NCI-H1105 (cell line): ENCODE results near the gene ARHGAP4.

Source experiments
- DNase-seq: peaks from one replicate; lab custom pipeline; 2025; lab: John Stamatoyannopoulos, UW

ARHGAP4 gene

DNA sequence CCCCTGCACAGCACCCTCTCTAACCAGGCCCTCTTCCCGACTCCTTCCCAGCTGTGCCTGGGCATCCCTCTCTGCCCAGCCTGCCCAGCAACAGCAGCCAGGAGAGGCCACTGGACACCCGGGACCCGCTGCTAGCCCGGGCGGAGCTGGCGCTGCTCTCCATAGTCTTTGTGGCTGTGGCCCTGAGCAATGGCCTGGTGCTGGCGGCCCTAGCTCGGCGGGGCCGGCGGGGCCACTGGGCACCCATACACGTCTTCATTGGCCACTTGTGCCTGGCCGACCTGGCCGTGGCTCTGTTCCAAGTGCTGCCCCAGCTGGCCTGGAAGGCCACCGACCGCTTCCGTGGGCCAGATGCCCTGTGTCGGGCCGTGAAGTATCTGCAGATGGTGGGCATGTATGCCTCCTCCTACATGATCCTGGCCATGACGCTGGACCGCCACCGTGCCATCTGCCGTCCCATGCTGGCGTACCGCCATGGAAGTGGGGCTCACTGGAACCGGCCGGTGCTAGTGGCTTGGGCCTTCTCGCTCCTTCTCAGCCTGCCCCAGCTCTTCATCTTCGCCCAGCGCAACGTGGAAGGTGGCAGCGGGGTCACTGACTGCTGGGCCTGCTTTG, 20.5 kb downstream of the ARHGAP4 start:
- DNase-seq: no peak

DNA sequence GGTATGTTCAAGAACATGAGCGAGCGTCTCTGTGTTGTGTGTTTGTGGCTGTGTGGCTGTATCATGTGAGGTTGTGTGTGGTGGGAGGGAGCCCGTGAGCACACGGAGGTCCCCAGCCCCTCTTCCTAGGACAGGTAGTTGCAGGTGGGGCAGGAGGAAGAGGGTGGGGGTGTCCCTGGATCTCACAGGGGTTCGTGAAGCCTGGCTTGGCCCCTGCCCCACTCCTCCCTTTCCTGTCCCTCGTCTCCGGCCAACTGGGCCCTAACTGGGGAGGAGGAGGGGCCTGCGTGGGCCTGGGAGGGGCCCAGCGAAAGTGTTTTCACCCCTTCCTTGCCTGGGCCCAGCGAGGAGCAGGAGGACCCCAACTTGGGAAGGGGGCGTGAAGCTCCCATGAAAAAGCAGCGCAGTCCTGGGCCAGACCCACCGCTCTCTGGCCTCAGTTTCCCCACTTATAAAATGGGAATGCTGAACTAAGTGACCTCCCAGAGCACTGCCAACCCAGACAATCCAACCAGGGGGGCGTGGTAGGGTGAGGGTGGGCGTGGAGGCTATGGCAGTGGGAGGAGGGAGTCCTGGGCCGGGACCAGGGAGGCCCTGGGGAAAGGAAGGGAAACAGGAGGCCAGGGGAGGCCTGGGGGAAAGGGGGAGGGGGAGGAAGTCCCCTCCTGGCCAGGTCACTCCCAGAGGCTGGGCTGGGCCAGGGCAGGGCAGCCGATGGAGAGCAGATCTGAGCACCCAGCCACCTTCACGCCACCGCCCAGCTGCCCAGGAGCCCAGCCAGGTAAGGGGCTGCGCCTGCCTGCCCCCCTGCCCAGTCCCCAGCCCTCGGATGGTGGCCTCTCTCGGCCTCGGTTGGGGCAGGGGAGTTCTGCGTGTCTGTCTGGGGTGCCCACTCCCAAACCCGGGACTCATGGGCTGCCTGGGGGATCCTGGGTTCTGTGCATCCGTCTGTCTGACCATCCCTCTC, 21.8 kb downstream of the ARHGAP4 start, which contains the start of gene AVPR2:
AVPR2 (plus strand) TSS at position 683 of the 967 bp plus-strand sequence. CDS start 473 bp downstream, outside the sequence.
- DNase-seq: no peak

DNA sequence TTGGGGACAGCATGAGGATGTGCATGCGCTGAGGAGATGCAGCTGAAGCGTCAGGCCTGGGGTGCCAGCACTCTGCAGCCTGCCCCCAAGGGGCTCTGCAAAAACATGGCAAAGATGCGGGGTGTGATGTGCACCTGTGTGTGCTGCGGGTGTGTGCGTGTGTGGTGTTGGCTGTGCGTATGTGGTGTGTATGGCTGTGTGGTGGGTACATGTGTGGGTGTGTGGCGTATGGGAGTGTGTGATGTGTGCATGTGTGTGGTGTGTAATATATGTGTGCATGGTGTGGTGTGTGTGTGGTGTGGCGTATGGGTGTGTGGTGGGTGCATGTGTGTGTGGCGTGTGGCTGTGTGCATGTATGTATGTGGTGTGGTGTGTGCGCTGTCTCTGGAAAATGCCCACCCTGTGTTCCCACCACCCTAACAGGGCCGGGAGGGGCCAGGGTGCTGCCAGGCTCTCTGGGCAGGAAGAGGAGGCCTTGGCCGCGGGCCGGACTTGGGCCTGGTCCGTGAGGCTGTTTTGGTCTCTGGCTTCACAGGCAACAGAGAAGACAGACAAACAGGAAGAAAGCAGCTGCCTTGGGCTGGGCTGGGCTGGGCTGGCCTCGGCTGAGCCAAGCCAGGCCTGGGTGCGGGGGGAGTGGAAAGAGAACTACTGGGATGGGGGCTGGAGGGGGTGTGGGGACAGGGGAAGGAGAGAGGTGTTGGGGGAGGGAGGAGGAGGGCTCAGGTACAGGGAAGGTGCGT, 22.7 kb downstream of the ARHGAP4 start:
- no peak for DNase-seq

DNA sequence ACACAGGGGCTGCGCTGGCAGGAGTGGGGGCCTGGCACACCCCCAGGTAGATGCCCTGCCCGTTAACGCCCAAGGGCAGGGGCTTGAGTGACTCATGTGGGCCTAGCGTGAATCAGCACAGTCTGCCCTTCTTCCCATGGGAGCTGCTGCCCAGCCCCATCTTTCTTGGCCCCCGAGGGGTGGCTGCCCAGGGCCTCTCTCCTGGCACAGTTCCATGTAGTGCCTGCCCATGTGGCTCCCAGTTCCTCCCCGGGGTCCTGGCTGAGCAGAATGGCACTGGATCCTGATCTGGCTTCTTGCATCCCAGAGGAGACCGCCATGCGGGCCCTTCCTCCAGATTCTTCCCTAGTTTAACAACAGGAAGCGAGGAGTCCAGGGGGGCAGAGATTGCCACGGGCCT, 23.7 kb downstream of the ARHGAP4 start:
- DNase-seq: no peak

DNA sequence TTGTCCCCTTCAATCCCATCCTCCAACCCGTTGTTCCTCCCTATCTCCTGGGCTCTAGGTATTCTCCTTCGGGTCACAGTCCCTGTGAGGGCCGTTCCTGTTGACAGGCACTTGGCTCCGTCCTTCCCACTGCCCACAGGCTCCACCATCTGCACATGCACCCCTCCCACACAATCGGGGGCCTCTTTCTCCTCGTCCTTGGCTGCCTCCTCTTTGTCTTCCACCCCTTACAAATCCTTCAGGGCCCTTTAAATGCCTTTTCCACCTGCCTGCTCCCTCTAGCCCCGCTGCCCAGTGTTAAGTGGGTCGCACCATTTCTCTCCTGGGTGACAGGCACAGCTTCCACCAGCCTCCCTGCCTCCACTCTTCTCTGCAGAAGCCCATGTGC, 24.3 kb downstream of the ARHGAP4 start:
- DNase-seq: no peak

DNA sequence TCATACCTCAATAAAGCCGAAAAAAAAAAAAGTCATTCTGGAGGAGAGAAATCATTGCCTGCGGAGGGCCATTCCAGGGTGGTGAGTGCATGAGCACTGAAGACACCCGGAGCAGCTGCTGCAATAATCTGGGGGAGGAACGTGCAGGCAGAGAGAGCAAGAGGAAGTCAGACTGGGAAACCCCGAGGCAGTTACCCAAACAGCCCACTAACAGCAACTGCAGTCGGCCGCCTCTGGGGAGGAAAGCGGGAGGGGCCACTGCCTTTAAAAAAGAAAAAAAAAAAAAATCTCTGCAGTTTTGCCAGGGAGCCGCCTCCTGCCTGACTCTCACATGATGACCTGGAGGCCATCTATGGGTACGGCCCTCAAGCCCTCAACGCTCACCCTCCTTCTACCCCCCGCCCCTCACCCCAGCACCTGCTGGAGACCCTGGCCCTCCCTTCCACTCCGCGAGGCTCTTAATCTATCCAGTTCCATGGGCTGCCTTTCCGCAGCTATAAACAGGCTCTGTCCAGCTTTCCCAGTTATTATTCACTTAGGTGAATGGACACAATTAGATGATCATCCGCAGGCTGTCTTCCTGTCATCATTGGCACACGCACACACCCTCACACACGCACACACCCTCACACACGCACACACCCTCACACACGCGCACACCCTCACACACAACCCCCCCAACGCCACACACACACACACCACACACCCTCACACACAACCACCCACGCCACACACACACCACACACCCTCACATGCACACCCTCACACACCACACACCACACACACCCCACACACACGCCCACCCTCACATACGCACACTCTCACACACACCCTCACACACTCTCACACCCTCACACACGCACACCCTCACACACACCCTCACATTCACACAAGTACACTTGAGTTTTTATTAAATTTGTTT, 25.0 kb downstream of the ARHGAP4 start:
- peak; percentile 61 for DNase-seq

DNA sequence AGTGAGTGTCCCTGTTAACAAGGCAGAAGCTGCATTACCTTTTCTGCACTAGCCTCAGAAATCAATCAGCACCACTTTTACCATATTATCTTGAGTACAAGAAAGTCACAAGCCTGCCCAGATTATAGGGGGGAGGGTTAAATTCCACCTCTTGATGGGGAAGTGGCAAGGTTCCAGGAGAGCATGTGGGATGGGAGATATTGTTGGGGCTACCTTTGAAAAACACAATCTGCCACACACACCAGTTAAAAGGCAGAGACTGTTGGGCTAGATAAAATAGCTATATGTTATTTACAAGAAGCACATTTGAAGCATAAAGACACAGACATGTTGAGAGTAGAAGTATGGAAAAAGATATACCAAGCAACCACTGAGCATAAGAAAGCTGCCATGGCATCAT, 28.2 kb downstream of the ARHGAP4 start:
- DNase-seq: no peak

DNA sequence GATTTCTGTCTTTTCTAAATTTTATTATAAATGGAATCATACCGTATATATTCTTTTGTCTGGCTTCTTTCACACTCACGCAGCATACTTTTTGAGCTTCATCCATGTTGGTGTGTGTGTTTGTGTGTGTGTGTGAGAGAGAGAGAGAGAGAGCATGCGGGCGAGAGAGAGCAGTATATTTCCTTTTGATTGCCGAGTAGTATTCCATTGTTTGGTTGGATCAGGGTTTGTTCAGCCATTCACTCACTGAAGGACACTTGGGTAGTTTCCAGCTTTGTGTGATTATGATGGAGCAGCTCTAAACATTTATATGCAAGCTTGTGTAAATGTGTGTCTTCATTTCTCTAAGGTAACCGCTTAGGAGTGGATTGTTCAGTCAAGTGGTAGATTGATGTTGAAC, 36.9 kb downstream of the ARHGAP4 start:
- no peak for DNase-seq

DNA sequence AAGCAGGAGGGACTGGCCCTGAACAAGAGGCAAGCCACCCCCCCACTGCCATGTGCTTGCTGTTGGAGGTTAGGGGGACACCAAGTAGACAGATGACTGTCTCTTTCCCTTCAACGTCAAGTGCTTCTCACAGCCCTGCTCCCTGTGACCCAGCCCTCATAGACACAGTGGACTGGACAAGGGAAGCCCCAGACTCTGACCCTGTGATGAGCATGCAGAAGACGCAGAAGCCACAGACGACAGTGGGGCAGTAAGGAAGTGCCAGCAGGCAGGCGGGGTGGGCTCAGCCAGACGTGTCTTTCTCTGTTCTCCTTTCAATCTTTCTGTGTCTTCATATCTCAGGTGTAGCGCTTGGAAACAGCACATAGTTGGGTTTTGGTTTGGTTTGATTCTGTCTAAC, 37.7 kb downstream of the ARHGAP4 start:
- DNase-seq: no peak

DNA sequence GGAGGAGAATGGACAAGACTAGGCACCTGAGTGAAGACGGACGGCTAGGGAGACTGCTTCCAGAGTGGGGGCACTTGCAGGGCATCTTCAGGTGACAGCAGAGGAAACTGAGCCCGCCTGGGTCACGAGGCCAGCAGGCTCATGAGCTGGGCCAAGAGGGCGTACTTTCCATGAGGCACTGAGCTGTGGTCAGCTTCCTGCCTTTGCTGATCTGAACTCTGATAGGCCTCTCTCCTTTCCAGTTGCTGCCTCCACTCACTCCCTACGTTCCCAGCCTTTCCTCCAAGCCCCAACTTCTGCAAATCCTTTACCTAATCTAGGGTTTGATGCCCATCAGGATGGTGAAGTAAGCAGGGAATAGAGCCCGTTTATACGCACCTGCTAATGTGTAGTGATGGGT, 38.7 kb downstream of the ARHGAP4 start:
- no peak for DNase-seq

DNA sequence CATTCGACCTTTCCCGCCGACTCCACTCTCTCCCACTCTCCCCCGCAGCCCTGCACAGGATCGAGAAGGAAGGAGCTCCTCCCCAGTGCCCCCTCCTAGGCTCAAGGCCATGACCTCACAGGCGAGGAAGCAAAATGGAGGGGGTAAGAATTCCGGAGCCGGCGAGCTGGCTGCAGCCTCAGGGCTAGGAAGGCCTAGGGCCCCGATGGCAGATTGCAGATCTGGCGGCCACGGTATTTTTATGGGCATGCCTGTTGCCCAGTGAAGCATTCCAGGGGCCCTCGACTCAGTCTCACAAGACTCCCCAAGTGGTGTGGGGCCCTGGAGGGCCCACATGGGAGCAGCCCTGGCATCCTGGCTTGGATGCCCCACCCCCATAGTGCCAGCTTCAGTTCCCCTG, 39.1 kb downstream of the ARHGAP4 start:
- DNase-seq: no peak

DNA sequence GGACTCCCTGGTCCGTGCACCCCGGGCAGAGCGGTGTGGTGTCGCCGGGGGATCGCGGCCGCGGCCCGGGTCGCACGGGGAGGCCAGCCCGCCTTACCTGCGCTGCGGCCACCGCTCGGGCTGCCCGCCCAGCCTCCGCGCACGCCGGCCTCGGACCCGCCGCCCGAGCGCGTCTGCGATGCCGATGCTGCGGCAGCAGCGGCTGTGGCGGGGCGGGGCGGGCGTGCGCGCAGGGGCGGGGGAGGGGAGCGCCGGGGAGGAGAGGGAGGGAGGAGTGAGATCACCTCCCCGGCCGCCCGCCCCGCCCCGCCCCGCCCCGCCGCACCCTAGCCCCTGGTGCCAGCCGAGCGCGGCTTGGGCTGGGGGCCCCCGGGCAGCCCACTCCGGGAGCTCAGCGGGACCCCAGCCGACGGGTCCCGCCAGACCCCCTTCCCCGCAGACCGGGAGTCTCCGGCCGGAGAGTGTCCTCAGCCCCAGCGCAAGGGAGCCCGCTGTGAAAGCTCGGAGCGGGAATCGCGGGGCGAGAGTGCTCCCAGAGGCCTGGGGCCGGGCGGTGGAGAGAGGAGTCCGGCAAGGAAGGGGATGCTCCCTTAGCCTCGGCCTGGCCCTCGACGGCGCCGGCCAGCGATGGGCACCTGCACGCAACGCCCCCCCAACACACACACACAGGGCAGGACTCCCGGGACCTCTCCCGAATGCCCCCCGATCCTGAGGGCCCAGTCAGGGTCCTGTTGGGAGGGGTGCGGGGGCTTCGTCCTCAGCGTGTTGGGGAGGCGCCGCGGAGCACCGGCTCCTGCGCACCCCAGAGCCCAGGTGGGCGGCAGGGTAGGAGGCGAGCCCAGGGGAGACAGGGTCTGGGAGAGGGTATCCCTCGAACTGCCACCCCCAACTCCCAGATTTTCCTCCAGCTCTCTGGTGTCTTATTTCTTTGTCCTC, 39.8 kb downstream of the ARHGAP4 start, which contains the start of gene L1CAM:
L1CAM (minus strand) TSS at position 206 of the 936 bp plus-strand sequence. CDS start 10,337 bp downstream, outside the sequence.
- no peak for DNase-seq

DNA sequence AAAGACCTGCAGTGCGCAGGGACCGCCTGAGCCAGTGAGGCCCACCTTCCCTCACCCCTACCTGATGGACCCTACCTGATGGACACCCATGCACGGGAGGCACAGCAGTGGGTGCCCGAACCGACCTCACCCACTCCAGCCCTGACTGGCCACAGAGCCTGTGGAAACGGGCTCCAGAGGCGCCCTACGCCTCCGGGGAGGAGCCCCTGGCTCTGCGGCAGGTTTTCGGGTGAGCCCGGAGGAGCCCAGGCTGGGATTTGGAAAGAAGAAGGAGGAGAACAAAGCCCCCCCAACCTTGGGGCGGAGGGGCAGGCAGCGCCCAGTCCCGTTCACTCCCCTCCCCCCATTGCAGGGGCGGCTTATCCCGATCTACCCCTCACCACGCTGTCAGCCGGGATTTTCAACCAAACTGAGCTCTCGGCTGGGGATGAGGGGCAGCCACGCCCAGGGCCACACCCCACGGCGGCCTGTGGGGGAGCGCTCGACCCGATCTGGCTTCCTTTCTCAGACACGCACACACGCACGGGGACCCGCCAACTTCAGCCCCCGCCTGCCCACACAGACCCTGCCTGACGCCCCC, 40.8 kb downstream of the ARHGAP4 start:
- peak; percentile 22 for DNase-seq

DNA sequence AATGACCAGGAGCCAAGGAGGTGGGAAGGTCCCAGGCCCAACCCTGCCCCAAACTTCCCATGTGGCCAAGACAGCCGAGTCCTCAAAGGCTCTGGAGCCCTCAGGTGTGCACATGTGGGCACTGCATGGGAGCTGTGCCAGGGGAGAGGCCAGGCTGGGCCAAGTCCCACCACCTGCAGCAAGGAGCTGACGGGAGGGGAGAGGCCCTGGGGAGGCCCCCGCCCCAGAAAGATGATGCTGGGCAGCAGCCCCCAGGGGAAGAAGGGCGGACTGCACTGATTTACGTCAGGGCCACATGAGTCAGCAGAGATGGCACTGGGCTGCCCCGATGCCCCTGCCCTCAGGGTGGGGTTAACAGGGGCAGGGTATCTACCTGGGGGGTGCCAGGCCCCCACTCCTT, 41.5 kb downstream of the ARHGAP4 start:
- peak; percentile 53 for DNase-seq

DNA sequence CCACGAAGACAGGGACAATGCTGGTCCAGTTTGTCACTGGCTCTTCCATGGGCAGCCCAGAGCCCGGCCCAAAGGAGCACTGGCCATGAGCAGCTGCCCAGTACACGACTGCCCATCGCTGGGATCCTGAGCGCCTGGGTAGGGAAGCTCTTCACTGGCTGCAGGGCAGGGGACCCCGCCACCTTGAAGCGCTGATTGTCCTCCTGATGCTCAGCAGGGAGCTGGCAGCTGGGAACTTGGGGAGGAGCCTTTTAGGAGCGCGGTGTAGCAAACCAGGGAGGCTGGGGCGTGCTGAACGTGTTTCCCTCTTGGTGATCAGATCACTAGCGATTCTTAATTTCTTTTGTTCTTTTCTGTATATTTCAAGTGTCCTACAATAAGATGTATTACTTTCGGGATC, 41.9 kb downstream of the ARHGAP4 start:
- DNase-seq: no peak

DNA sequence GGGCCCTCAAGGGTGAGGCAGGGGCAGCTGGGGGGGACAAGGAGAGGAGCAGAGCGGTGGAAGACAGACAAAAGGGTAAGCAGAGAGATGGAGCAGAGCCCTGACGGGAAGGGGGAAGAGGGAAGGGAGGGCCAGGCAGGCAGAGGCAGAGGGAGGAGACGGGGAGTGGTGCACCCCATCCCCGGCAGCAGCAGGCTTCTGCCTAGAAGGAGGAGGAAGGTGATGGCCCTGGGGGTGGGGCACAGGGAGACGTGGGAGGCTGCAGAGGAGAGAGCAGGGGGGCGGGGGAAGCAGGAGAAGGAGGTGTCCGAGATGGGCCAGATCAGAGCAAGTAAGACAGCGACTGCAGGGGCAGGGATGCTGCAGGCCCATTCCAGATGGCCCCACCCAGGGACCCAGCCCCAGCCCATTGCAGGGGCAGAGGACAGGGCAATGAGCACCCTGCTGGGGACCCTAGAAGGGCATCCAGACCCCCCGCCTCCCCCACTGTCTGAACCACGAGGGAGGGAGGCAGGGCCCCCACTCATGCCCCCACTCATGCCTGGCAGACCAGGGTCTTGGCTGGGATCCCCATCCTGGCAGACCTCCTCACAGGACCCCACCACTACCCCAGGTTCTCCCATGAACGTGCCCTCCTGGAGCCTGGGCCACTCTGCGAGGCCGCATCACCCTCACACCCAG, 42.8 kb downstream of the ARHGAP4 start:
- DNase-seq: no peak

DNA sequence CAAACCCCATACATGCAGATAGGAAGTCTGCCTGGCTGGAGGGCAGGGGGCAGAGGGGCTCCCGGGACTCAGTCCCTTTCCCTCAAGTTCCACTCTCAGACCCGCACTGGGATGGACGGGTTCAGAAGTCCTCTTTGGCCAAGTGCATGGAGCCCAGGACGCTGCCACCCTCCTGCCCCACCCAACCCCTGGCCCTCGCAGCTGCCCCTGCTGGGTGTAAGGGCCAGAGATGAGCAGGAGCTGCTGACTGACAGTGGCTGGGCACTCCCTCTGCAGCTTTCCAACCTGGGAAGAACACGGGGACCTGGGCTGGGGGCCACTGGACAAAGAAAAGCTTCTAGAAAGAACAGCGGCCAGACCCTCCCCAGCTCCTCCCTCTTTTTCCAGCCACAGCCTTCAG, 43.5 kb downstream of the ARHGAP4 start:
- no peak for DNase-seq

DNA sequence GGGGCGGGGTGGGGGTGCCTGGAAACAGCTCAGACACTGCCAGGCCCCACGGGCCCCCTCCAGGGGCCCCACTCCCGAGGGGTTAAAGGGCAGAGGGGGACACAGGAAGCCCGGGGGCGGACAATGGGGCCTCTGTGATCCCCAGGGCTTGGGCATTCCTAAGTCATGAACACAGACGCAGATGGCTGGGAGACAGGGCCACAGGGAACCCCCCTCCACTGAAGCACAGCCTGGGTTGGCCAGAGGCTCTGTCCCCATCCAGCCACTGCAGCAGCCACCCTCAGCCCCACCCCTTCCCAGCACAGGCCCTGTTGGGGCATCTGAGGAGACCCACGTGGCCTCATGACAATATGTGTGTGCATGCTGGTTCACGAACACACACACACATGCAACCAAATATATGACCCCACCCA, 44.0 kb downstream of the ARHGAP4 start:
- DNase-seq: no peak

DNA sequence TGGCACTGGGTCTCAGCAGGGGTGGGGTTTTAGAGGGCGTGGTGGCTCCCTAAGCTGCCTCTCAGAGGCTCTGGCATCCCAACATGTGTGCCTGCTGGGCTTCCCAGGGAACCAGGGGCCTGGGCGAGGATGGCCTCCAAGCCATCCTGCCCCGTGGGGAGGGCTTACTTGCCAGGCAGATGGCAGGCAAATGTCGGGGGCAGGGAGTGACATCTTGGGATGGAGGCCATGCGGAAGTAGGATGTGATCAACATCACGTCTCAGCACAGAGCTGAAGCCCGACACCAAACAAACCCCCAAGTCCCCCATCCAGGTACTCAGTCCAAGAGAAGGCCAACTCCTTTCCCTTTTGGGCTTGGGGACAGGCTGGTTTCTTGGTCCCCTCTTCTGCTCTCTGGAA, 44.8 kb downstream of the ARHGAP4 start:
- DNase-seq: no peak
